Measurements from ENCODE around the gene TBP.
"Not testable (repeated sequence)": the region's sequence is repeated elsewhere in the genome, so short reads cannot be mapped to it uniquely, and the experiment has no call there.

The TBP gene

DNA sequence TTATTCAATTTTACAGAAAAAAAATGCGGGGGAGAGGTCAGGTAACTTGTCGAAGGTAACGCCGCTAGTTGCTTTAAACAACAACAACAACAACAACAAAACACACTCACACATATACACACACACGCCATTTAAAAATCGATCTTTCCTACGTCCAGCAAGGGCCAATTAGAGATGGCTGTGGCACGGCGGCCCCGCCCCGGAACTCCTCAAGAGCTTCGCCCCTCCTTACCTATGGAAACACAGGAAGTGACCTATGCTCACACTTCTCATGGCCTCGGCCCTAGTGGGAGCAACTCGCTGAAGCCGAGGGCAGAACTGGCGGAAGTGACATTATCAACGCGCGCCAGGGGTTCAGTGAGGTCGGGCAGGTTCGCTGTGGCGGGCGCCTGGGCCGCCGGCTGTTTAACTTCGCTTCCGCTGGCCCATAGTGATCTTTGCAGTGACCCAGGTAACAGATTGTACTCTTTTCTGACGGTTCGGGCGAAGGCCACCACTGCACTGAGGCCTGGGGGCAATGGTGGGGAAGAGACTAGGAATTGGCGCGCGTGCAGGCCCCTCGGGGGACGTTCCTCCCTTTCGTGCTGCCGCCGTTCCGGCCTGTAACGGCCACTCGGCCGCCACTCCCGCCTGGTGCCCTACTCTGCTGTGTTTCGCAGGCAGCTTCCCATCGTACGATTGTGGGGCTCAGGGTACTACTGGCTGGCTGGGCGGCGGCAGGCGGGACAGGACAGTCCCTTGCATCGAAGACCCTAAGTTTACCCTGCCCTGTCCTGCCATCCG is at the start of gene TBP:
TBP (plus strand) TSS at position 357 of the 783 bp plus-strand sequence. CDS start 2,661 bp downstream, outside the sequence.
- DNase-seq (ENCODE audit: low spot score): peak; percentile 98

DNA sequence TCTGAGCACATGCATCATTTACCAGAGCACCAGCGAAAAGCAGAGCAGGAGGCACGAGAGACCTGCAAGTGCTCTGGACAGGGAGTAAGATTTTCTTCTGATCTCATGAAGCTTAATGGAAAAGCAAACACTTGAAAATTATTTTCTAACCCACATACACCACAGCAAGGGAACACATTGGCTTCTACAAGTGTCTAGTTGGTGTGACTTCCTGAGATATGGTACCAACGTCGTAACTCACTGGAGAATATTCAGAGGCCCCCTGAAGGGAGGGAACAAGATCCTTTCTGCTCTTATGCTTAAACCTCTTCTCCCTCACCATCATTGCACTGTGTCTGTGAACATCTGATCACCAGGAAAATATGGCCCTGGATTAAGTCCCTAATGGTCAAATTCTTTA is 49.7 kb upstream of the TBP start:
- DNase-seq (ENCODE audit: low spot score): no peak

DNA sequence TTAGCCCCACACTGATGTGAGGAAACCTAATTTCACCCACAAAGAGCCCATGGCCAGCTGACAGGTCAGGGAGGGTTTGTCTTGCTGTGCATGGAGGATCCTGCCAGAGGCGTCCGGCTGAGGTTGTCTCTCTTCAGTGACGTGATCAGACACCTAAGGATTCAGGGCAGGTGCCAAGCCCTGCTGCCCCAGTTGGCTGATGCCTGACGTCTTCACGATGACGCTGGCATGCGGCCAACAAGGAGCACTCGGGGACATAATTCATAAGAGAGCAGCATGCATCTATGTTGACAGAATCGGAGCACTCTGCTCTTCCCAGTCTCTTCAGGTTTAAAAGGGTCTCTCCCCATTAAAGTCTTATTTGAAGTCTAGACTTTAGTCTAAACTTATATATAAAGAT is 48.9 kb upstream of the TBP start:
- no peak for DNase-seq (ENCODE audit: low spot score)

DNA sequence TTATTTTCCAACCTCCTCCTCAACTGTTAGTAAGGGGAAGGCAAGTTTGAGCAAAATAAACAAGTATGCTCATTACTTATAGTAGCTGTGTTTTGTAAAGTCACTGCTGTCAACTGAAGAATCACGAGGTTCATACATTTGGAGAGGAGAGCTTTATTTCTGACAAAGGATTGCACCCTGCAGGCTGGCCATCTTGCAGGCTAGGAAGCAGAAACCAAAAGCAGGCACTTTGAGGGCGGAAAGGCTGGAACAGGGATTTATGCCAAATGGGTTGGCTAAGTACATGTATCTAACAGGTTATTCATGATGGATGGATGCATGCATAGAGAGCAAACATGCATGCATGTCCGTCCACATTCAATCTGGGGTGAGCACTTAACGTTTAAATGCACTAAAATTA is 47.7 kb upstream of the TBP start:
- DNase-seq (ENCODE audit: low spot score): no peak

DNA sequence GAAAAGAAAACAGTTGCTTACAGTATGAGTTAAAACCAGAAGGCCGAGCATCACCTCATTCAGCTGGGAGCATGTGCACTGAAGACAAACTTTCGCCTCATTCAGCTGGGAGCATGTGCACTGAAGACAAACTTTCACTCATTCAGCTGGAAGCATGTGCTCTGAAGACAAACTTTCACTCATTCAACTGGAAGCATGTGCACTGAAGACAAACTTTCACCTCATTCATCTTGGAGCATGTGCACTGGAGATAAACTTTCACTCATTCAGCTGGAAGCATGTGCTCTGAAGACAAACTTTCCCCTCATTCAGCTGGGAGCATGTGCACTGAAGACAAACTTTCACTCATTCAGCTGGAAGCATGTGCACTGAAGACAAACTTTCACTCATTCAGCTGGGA is 46.4 kb upstream of the TBP start:
- not testable (repeated sequence) for DNase-seq (ENCODE audit: low spot score)

DNA sequence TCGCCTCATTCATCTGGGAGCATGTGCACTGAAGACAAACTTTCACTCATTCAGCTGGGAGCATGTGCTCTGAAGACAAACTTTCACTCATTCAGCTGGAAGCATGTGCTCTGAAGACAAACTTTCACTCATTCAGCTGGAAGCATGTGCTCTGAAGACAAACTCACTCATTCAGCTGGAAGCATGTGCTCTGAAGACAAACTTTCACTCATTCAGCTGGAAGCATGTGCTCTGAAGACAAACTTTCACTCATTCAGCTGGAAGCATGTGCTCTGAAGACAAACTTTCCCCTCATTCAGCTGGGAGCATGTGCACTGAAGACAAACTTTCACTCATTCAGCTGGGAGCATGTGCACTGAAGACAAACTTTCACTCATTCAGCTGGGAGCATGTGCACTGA is 45.9 kb upstream of the TBP start:
- DNase-seq (ENCODE audit: low spot score): not testable (repeated sequence)

DNA sequence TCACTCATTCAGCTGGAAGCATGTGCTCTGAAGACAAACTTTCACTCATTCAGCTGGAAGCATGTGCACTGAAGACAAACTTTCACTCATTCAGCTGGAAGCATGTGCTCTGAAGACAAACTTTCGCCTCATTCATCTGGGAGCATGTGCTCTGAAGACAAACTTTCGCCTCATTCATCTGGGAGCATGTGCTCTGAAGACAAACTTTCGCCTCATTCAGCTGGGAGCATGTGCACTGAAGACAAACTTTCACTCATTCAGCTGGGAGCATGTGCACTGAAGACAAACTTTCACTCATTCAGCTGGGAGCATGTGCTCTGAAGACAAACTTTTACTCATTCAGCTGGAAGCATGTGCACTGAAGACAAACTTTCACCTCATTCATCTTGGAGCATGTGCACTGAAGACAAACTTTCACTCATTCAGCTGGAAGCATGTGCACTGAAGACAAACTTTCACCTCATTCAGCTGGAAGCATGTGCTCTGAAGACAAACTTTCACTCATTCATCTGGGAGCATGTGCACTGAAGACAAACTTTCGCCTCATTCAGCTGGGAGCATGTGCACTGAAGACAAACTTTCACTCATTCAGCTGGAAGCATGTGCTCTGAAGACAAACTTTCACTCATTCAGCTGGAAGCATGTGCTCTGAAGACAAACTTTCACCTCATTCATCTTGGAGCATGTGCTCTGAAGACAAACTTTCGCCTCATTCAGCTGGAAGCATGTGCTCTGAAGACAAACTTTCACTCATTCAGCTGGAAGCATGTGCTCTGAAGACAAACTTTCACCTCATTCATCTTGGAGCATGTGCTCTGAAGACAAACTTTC is 45.1 kb upstream of the TBP start:
- not testable (repeated sequence) for DNase-seq (ENCODE audit: low spot score)

DNA sequence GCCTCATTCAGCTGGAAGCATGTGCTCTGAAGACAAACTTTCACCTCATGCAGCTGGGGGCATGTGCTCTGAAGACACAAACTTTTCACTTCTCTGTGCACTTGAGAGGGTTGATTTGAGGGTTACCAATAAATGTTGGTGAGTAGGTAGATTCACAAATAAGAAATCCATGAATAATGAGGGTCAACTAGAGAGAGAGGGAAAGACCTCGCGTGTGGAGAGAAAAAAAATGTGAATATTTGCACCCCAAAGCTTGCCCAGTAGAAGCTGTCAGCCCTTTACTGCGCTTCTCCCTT is 44.5 kb upstream of the TBP start:
- DNase-seq (ENCODE audit: low spot score): no peak

DNA sequence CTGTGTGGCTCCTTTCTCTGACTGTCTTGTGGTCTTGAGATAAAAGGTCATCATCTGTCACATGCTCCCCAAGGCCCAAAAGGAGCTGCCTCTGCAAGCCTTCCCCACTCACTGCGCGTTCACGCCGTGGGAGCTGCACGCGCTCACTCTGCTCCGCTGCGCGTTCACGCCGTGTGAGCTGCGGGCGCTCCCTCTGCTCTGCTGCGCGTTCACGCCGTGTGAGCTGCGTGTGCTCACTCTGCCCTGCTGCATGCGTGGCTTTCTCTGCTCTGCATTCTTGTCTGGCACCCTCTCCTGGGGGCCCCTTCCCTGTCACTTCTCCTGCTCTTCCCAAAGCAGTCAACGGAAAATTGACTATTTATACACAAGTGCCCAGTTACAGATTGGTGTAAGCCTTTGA is 43.5 kb upstream of the TBP start:
- DNase-seq (ENCODE audit: low spot score): no peak

DNA sequence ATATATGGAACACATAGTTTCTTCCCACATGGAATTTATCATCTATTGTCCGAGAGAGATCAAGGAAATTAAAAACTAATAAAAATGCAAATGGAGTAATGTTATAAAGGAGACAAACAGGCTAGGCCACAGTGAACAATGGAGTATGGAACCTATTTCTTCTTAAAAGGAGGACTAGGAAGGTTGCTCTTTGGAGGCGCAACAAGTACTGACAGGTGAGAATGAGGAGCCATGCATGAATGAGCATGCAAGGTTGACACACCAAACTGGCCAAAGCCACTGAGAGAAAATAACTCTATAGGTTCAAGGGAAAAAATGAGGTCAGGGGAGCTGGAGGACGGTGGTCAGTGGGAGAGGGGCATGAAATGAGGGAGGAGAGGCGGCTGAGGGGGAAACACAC is 41.9 kb upstream of the TBP start:
- DNase-seq (ENCODE audit: low spot score): no peak

DNA sequence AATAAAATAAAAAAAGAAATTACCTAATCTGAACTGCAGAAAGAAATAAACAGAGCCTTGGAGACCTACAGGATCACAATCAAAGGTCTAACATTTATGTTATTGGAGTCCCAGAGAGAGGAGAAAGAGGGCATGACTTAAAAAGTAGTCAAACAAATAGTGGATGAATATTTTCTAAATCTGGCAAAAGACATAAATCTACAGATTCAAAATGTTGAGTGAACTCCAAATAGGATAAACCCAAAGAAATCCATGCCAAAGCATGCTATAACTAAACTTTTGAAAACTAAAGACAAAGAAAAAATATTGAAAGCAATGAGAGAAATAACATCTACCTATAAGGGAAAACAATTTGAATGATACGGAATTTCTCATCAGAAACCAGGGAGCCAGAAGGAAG is 39.3 kb upstream of the TBP start:
- DNase-seq (ENCODE audit: low spot score): no peak

DNA sequence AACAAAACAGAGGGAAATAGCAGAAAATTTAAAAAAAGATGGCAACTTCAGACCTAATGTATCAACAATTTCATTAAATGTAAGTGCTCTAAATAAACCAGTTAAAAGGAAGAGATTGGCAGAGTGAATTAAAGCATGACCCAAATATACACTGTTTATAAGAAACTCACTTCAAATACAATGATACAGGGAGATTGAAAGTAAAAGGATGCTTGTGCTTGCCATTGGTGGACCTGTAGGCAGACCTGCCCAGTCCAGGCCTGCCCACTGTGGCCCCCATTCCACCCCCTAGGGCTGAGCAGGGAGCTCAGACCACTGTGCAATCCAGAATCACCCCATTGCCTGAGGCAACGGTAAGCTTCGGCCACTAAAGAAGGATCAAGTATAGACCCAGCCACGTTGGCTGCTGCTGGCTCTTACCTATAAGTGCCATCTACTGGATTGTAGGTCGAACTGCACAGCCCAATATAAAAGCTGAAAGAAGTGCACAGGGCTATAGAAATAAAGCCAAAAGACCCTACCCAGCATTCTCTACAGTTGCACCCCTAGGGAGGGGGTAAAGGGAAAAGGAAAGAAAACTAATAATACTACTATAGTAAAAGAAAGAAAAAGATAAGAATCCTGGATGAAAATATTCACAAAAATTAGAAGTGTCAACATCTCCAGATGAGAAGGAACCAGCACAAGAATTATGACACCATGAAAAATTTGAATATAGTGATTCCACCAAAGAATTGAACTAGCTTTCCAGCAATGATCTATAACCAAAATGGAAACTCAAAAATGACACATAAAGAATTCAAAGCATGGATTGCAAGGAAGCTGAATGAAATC is 37.2 kb upstream of the TBP start:
- DNase-seq (ENCODE audit: low spot score): peak; percentile 65

DNA sequence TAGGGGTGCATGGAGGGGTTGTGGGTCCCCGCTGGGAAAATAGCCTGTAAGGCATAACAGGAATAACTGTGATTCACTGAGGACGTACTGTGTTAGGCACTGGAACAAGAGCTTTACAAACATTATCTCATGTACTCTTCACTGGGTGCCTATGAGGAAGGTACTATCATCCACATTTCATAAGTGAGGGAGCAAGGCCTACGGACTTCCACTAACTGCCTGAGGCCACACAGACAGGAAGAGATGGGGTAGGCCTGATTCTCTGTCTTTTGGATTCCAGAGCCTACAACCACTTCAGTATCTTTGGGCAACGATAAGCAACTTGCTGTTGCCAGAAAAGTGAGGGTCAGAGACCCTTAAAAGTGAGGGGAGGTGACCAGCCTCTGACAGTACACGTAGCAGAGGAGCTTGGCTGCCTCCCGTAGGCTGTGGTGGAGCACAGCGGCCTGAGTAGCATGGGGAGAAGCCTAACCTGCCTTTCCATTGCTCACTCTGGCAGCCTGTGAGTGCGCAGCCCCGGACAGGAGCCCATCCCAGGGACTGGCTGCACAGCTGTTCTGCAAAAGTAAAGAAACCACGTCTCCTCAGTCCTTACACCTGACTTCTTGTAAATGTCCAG is 31.5 kb upstream of the TBP start:
- no peak for DNase-seq (ENCODE audit: low spot score)

DNA sequence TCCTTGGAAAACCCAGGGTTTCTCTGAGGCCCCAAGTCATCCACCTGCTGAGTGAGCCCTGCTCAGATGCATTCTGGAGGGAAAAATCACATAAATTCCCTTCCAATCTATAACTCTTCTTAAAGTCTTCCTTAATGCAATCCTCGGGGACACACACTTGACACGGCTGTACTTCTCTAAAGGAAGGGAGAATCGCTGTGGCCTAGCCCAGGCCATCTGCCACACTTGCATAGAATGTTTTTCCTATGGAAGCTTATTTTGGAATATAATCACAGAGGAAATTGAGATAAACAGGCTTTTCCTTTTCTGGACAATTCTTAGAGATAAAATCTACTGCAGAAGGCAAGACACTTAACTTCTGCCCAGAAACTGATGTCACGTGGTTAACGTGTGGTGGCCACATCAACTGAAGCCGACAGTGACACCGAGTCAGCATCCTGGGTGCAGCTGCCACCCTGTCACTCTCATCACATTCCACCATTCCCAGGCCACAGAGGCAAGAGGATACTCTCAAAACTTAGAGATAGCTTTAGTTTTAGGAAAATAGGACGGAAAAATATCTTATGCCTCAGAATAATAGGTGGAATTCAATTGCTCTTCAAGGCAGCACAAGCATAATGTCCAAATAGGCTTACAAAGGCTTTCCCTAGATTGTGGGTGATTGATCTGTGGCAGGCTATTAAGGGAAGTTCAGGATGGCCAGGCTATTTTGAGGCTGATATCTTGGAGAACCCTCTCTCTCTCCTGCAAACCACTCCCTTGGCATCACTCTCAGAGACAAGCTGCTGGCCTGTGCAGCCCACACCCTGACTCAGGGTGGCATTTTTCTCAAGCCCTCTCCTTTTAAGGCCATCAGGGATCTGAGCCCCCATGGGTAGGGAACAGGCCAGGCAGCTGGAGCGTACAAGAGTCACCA is 30.7 kb upstream of the TBP start:
- DNase-seq (ENCODE audit: low spot score): no peak

DNA sequence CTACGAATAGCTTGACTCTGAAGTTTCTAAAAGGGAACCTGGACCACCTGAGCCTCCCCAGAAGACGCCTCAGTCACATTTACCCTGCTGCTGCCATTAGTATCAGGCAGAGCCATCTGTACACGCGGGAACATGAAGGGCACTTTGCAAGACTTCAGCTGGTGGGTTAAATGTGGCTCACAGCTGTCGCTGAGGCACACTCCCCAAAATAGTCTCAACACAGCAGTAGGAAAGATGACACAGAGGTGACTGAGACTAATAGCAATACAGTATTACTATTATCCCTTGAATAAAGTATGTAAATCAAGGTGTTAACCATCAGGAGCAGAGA is 30.0 kb upstream of the TBP start:
- DNase-seq (ENCODE audit: low spot score): no peak

DNA sequence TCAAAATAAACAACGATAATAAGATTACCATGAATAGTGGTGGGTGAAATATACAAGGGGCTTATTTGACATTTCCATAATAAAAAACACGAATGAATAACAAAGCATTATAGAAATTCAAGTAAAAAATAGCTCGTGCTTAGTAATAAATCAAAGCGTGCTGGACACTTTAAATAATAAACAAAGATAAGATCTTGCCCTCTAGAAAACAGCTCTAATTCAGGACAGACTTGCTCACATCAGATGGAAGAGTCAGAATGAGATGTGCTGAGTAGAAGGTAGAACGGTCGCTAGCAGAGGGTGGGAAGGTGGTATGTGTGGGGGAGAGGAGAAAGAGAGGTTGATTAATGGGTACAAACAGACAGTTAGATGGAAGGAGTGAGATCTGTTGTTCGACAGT is 28.4 kb upstream of the TBP start:
- DNase-seq (ENCODE audit: low spot score): no peak

DNA sequence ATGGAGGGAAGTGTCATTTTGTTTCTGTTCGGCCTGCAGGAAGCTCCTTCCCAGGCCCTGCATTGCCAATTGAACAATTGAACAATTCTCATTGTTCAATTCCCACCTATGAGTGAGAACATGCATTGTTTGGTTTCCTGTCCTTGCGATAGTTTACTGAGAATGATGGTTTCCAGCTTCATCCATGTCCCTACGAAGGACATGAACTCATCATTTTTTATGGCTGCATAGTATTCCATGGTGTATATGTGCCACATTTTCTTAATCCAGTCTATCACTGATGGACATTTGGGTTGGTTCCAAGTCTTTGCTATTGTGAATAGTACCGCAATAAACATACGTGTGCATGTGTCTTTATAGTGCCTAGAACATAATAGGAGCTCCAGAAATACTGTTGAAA is 26.2 kb upstream of the TBP start:
- DNase-seq (ENCODE audit: low spot score): not testable (repeated sequence)

DNA sequence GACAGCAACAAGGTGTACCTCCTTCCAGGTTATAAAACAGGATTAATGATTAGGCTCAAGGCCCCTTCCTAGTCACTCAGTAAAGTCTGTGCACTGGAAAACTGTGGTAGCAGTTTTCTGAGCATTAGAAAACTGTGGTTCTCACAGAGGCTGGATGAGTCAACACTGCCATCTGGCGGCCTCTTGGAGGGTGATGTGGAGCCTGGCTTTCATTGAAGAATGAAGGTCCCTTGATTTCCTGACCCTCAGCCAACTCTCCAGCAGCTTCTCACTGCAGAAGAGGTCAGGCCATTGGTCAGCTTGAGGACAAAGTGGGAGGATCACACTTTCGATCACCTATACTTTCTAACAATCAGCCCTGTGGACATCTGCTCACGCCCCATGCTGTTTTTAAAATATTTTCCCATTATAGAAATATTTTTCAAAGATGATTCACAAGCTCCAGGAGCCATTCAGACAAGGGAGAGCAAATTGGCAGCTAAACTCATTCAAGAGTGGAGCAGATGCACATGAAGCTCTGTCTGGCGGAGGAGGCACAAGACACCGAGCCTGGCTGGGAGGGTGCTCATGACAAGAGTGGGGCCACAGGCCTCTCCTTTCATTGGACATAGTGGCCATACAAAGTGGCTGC is 24.2 kb upstream of the TBP start:
- DNase-seq (ENCODE audit: low spot score): peak; percentile 90

DNA sequence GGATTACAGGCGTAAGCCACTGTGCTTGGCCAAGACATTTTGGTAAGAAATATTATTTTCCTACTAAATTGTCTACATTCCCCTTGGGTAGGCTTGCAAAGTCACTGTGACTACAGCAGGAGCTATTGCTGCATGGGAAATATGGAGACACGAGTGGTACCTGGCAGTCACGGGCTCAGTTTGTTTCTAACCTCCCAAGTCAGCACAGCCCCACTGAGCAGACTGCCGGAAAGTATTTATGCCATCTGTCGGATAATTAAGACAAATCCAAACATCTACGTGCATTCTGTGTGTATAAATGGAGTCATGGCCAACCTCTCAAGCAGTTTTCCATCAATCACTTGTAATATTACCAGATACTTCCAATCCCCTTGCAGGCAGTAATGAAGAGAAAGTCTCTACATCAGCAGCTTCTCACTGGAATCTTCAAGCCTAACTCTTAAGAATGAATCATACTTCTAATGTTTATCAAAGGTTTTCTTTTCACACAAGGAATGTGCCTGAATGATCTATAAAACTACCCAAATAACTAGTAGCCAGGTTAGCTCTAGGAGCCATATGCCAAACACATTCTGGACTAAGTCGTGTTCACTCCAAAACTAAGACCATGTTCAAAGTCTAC is 21.2 kb upstream of the TBP start:
- no peak for DNase-seq (ENCODE audit: low spot score)

DNA sequence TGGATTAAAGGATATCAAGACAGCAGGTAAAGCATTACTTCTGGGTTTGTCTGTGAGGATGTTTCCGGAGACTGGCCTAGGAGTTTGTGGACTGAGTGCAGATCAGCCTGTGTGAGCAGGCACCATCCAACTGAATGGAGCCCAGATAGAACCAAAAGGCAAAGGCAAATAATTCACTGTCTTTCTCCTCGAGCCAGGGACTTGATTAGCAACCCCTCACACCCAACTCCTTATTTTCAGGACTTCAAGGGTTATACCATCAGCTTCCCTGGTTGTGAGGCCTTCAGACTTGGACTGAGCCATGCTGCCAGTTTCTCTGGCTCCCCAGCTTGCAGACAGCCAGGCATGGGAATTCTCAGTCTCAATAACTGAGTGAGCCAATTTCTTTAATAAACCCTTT is 20.4 kb upstream of the TBP start:
- no peak for DNase-seq (ENCODE audit: low spot score)
